Measurements from ENCODE around the gene BAIAP2L2.

BAIAP2L2 gene

DNA sequence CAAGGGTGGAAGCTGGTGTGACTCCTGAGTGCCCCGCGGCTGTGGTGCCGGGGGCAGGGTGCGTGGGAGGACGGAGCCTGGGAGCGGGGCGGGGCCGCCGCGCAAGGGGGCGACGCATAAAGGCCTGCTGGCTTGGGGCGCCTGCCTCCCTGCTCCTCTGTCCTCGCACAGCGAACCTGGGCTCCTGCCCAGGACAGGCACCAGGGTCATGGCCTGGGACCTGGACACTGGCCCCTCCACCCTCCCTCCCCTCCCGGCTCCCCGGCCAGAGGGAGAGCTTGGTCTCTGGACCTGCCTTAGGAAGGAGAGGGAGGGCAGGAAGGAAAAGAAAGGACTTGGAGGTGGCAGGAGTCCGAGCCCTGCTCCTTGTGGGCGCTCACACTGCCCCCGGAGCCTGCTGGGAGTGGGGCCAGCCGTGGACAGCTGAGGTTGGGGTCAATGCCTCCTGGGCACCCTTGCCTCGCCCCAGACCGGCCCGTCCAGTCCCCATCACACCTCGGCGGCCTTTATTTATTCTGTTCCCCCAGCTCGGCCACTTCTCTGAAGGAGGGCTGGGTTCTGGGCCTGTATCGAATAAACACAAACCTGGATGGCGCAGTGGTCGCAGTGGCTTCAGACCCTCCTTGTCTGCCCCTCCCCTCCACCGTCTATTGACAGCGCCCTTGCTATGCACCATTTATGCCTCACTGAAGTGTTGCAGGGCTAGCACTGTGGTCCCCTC, 35.2 kb downstream of the BAIAP2L2 start:
- no peak overlapping the region for H3K27ac ChIP-seq (ENCODE audit: low read length)
- peaks cover 15% of the 10 kb centered on the region for H3K36me3 ChIP-seq (ENCODE audit: control insufficient read depth, insufficient read depth, low read length)
- H3K4me3 ChIP-seq (ENCODE audit: low read length), result no peak overlapping the region
- no peak for DNase-seq (ENCODE audit: low read depth, low spot score)
- H3K27me3 ChIP-seq (ENCODE audit: control insufficient read depth, insufficient read depth, low read length), result no peaks in the 10 kb centered on the region
- WGBS (ENCODE audit: insufficient coverage, insufficient read length), result no CpG with 5 or more reads among the region's 32 CpGs
- H3K9me3 ChIP-seq (ENCODE audit: control insufficient read depth, insufficient read depth, low read length), result no peaks in the 10 kb centered on the region
- no peaks in the 10 kb centered on the region for H3K4me1 ChIP-seq (ENCODE audit: control insufficient read depth, insufficient read depth, low read length)

DNA sequence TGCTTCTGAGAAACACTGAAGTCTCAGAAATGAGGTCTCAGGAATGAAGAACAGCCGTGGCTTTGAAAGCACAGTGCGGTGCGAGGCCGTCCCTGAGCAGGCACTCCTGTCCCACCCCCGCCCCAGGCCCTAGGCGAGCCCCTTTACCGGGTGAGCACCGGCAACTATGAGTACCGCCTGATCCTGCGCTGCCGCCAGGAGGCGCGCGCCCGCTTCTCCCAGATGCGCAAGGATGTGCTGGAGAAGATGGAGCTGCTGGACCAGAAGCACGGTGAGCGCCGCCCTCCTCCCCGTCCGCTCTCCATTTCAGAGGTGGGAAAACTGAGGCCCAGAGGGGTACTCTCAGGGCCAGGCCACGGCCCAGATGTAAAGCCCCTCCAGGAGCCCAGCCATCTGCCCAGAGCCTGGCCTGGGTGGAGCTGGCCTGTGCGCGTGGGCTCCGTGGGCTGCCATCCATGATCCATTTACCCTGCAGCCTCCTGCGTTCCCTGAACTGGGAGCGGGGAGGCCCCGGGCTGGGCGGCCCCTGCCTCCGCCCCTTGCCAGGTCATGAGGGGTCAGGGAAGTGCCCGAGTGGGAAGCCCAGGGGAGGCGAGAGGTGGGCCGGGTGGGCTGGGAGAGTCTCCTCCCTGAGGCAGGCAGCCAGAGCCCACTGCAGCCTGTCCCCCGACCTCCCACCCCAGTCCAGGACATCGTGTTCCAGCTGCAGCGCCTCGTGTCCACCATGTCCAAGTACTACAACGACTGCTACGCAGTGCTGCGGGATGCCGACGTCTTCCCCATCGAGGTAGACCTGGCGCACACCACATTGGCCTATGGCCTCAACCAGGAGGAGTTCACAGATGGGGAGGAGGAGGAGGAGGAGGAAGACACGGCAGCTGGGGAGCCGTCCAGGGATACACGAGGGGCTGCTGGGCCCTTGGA, 36.0 kb downstream of the BAIAP2L2 start:
- Histone ChIP-seq H3K36me3 (ENCODE audit: control insufficient read depth, insufficient read depth, low read length) (peaks cover 15% of the 10 kb centered on the region), H3K9me3 (ENCODE audit: control insufficient read depth, insufficient read depth, low read length) (no peaks in the 10 kb centered on the region), H3K4me1 (ENCODE audit: control insufficient read depth, insufficient read depth, low read length) (no peaks in the 10 kb centered on the region), H3K4me3 (ENCODE audit: low read length) (no peak overlapping the region), H3K27ac (ENCODE audit: low read length) (no peak overlapping the region), H3K27me3 (ENCODE audit: control insufficient read depth, insufficient read depth, low read length) (no peaks in the 10 kb centered on the region)
- DNase-seq (ENCODE audit: low read depth, low spot score), result no peak
- WGBS (ENCODE audit: insufficient coverage, insufficient read length), result no CpG with 5 or more reads among the region's 47 CpGs

DNA sequence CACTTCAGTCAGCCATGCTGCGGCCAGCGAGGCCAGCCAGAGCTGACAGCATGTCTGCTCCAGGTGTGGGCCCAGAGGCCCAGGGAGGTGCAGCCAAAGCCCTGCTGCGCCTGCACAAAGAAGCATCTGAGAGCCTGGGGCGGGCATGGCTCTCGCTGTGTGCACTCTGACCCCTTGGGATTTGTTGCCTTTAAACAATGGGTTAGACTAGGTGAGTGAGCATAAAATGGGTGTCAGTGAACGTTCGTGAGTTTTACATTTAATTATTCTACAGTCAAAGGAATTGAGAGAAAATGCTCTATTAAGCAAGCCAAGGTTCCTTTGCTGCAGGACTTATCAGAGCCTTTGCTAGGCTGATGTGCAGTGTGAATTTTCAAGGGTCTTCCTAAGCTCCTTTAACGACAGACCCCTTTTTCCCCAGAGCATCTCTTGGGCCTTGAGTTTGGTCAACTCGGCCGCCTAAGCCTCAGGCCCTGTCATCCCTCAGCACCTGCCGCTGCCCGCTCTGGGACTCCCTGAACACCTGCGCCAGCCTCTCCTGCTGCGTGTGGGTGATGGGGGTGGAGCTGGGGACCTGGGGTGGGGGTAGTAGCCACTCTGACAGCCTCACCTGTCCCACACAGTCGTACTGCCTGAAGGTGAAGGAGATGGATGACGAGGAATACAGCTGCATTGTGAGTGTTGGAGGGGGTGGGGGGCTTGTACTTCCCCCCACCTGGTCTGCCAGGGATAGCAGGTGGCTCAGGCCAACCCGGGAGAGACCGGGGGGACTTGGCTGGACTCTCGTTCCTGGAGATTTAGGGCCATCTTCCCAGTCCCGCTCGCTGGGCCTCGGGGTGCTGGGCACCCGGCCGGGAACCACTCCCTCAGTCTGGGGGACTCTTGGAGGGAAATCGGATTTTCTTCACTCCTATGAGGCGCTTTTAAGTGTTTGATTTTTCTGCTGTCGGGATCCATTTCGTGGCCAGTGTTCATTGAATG, 37.0 kb downstream of the BAIAP2L2 start:
- H3K4me1 ChIP-seq (ENCODE audit: control insufficient read depth, insufficient read depth, low read length), result no peaks in the 10 kb centered on the region
- peaks cover 15% of the 10 kb centered on the region for H3K36me3 ChIP-seq (ENCODE audit: control insufficient read depth, insufficient read depth, low read length)
- no peaks in the 10 kb centered on the region for H3K9me3 ChIP-seq (ENCODE audit: control insufficient read depth, insufficient read depth, low read length)
- no peak for DNase-seq (ENCODE audit: low read depth, low spot score)
- H3K4me3 ChIP-seq (ENCODE audit: low read length), result no peak overlapping the region
- H3K27ac ChIP-seq (ENCODE audit: low read length), result no peak overlapping the region
- H3K27me3 ChIP-seq (ENCODE audit: control insufficient read depth, insufficient read depth, low read length), result no peaks in the 10 kb centered on the region
- no CpG with 5 or more reads among the region's 28 CpGs for WGBS (ENCODE audit: insufficient coverage, insufficient read length)

GRCh38 chr22:38072322-38073149, 37.9 kb downstream of the BAIAP2L2 start:
- H3K9me3 ChIP-seq (ENCODE audit: control insufficient read depth, insufficient read depth, low read length), result no peaks in the 10 kb centered on the region
- no peaks in the 10 kb centered on the region for H3K4me1 ChIP-seq (ENCODE audit: control insufficient read depth, insufficient read depth, low read length)
- H3K4me3 ChIP-seq (ENCODE audit: low read length), result no peak overlapping the region
- peaks cover 15% of the 10 kb centered on the region for H3K36me3 ChIP-seq (ENCODE audit: control insufficient read depth, insufficient read depth, low read length)
- no peak overlapping the region for H3K27ac ChIP-seq (ENCODE audit: low read length)
- DNase-seq (ENCODE audit: low read depth, low spot score), result no peak
- H3K27me3 ChIP-seq (ENCODE audit: control insufficient read depth, insufficient read depth, low read length), result no peaks in the 10 kb centered on the region
- WGBS (ENCODE audit: insufficient coverage, insufficient read length), result no CpG with 5 or more reads among the region's 25 CpGs

DNA sequence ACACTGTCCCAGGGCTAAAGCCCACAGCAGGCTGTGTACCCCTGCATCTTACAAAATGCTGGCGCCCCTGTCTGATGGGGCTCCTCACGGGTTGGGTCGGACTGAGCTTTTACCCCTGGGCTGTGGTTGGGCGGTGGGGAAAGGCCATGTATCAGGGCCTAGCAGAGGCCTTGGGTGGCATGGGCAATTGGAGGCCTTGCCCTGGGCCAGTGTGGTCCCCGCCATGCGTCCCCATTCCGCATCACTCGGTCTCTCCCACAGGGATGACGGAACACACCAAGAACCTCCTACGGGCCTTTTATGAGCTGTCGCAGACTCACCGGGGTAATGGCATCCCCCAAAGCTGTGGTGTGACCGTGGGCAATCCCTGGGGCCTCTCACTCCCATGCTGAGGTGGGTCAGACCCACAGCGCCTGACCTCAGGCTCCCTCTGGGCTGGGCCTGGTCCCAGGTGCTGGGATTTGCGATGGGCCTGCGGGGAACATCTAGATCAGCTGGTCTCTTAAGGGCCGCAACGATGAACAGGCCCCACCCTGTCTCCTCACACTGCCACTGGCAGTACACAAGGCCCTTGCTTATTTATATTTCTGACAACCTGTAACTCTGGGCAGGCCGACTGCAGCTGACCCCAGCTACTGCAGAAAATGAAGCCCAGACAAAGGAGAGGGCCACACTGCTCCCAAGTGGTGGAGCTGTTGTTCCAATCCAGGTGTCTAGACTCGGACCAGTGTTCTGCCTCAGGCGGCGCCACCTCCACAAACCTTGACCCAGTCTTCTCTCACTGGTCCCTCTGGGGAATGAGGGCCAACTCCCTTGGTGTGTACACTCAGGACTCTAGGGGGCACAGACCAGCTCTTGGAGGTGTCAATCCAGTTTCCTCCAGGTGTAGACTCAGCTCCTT, 38.8 kb downstream of the BAIAP2L2 start:
- Histone ChIP-seq H3K27me3 (ENCODE audit: control insufficient read depth, insufficient read depth, low read length) (no peaks in the 10 kb centered on the region), H3K27ac (ENCODE audit: low read length) (no peak overlapping the region), H3K4me3 (ENCODE audit: low read length) (no peak overlapping the region), H3K4me1 (ENCODE audit: control insufficient read depth, insufficient read depth, low read length) (no peaks in the 10 kb centered on the region), H3K9me3 (ENCODE audit: control insufficient read depth, insufficient read depth, low read length) (no peaks in the 10 kb centered on the region), H3K36me3 (ENCODE audit: control insufficient read depth, insufficient read depth, low read length) (peaks cover 15% of the 10 kb centered on the region)
- WGBS (ENCODE audit: insufficient coverage, insufficient read length), result no CpG with 5 or more reads among the region's 22 CpGs
- DNase-seq (ENCODE audit: low read depth, low spot score), result no peak

GRCh38 chr22:38070250-38070921, 40.1 kb downstream of the BAIAP2L2 start:
- Histone ChIP-seq H3K27me3 (ENCODE audit: control insufficient read depth, insufficient read depth, low read length) (no peaks in the 10 kb centered on the region), H3K27ac (ENCODE audit: low read length) (no peak overlapping the region), H3K4me3 (ENCODE audit: low read length) (no peak overlapping the region), H3K36me3 (ENCODE audit: control insufficient read depth, insufficient read depth, low read length) (peaks cover 23% of the 10 kb centered on the region), H3K4me1 (ENCODE audit: control insufficient read depth, insufficient read depth, low read length) (no peaks in the 10 kb centered on the region), H3K9me3 (ENCODE audit: control insufficient read depth, insufficient read depth, low read length) (no peaks in the 10 kb centered on the region)
- DNase-seq (ENCODE audit: low read depth, low spot score), result no peak
- WGBS (ENCODE audit: insufficient coverage, insufficient read length), result no CpG with 5 or more reads among the region's 11 CpGs

GRCh38 chr22:38069372-38070249, 40.9 kb downstream of the BAIAP2L2 start:
- H3K27ac ChIP-seq (ENCODE audit: low read length), result no peak overlapping the region
- H3K4me3 ChIP-seq (ENCODE audit: low read length), result no peak overlapping the region
- no CpG with 5 or more reads among the region's 21 CpGs for WGBS (ENCODE audit: insufficient coverage, insufficient read length)
- peaks cover 22% of the 10 kb centered on the region for H3K36me3 ChIP-seq (ENCODE audit: control insufficient read depth, insufficient read depth, low read length)
- DNase-seq (ENCODE audit: low read depth, low spot score), result no peak
- no peaks in the 10 kb centered on the region for H3K4me1 ChIP-seq (ENCODE audit: control insufficient read depth, insufficient read depth, low read length)
- no peaks in the 10 kb centered on the region for H3K9me3 ChIP-seq (ENCODE audit: control insufficient read depth, insufficient read depth, low read length)
- no peaks in the 10 kb centered on the region for H3K27me3 ChIP-seq (ENCODE audit: control insufficient read depth, insufficient read depth, low read length)

DNA sequence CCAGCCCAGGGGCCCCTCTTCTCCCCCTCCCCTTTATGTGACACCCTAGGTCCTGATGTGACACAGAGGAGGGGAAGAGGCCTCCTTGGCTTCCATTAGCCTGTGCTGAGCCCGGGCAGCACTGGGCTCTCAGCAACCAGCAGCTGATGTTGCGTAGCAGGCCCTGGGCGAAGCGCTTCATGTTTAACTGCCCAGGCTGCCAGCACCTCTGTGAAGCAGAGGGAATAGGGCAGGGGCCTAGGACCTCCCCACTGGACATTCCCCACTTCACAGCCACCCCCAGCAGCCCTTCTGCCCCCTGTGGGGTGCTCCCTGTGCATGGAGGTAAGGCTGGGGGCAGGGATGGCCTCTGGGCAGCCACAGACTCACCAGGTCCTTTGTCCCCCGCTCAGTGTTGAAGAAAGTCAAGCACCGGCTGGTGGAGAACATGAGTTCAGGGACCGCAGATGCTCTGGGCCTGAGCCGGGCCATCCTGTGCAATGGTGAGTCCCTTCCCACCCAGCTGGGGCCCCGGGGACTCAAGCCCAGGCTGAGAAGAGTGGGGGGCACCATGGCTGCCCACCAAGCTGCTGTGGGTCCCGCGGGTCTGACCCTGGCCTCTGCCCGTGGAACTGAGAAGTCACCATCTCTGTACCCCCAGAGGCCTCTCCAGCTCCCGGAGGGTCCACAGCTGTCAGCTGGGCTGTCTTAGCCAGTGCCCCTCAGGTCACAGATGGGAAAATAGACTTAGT, 41.7 kb downstream of the BAIAP2L2 start:
- DNase-seq (ENCODE audit: low read depth, low spot score), result no peak
- no peak overlapping the region for H3K27ac ChIP-seq (ENCODE audit: low read length)
- H3K4me1 ChIP-seq (ENCODE audit: control insufficient read depth, insufficient read depth, low read length), result no peaks in the 10 kb centered on the region
- no peaks in the 10 kb centered on the region for H3K9me3 ChIP-seq (ENCODE audit: control insufficient read depth, insufficient read depth, low read length)
- WGBS (ENCODE audit: insufficient coverage, insufficient read length), result no CpG with 5 or more reads among the region's 13 CpGs
- no peaks in the 10 kb centered on the region for H3K27me3 ChIP-seq (ENCODE audit: control insufficient read depth, insufficient read depth, low read length)
- H3K36me3 ChIP-seq (ENCODE audit: control insufficient read depth, insufficient read depth, low read length), result peaks cover 21% of the 10 kb centered on the region
- no peak overlapping the region for H3K4me3 ChIP-seq (ENCODE audit: low read length)

Data from iPS DF 6.9 (cell line).